ENCODE results near the gene PI4K2A.

Gene PI4K2A

GRCh38 chr10:97707134-97707861 is 66.8 kb downstream of the PI4K2A start:
- ATAC-seq = no peak

DNA sequence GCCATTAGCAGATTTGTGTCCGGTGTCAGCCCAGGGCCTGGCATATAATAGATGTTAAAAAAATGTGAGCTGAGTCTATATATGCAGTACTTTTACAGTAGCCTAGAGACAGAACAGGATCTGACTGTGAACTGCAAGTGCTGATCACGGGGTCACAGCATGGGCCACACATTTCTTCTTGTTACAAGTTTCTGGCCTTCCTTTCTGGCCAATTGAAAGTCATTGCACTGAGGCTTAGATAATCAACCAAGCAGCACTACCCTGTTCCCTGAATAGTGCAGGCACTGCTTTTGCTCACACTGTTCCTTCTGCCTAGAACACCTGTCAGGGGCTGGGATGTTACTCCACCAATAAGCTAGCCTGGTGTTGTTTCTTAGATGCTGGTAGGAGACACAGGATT is 67.7 kb downstream of the PI4K2A start:
- no peak for ATAC-seq

- no peak for ATAC-seq
These were observed 68.8 kb downstream of the PI4K2A start for GRCh38 chr10:97708976-97709946.

DNA sequence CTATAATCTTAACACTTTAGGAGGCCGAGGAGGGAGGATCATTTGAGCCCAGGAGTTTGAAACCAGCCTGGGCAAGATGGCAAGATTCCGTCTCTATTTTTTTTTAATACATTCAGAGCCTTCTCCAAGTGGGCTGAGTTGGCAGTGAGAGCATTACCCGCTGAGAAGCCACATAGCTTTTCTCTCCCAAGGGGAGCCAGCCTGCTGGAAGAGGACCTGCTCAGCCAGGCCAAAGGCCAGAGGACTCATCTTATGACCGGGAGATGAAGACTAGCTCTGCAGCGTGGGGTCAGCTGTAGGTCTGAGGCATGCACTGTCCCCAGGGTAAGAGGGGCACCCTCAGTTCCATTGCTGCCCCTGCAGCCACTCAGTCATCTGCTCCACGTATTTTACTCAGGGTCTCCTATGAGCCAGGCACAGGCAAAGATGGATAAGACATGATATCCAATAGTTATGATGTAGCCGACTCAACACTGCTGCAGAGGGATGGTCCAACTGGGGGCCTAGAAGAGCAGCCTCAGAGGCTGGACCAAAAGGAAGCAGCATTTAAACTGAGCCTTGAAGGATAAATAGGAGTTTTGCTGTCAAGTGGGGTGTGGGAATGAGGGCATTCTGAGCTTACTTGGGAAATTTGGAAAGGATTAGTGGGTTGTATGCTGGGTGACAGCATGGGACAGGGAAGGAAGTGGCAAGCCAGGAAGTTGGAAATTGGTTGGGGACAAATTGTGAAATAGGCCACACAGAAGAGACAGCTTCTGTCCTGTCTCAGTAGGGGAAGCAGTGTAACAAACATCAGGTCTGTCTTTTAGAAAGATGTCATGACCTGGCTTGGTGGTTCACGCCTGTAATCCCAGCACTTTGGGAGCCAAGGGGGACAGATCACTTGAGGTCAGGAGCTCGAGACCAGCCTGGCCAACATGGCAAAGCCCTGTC is 71.4 kb downstream of the PI4K2A start:
- ATAC-seq = no peak

DNA sequence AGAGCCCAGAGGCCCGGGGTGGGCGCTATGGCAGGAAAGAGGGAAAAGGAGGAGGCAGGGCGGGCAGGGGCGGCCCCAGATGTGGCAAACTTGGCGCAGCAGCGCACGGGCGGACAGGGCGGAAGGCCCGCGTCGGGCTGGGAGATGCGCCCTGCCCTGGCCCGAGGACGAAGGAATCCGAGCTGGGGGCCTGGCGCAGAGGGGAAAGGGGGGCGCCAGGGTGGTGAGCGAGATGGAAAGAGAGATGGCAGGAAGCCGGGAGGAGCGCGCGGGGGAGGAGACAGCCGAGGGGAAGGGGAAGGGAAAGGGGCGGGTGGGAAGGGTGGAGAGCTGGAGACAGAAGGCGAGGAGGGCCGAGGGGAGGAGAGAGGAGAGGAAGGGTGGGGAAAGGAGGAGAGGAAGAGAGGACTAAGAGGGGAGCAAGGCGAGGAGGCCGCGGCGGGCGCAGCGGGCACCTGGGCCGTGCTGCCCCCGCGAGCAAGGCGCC is 72.9 kb downstream of the PI4K2A start, which contains the start of gene MARVELD1:
Gene MARVELD1, plus strand, starts transcription at position 392 of the 487 bp plus-strand sequence. CDS start 147 bp downstream, outside the sequence.
- ATAC-seq = no peak

- peak; percentile 72 to 75 for ATAC-seq
These were observed 73.4 kb downstream of the PI4K2A start for GRCh38 chr10:97713826-97714400.

DNA sequence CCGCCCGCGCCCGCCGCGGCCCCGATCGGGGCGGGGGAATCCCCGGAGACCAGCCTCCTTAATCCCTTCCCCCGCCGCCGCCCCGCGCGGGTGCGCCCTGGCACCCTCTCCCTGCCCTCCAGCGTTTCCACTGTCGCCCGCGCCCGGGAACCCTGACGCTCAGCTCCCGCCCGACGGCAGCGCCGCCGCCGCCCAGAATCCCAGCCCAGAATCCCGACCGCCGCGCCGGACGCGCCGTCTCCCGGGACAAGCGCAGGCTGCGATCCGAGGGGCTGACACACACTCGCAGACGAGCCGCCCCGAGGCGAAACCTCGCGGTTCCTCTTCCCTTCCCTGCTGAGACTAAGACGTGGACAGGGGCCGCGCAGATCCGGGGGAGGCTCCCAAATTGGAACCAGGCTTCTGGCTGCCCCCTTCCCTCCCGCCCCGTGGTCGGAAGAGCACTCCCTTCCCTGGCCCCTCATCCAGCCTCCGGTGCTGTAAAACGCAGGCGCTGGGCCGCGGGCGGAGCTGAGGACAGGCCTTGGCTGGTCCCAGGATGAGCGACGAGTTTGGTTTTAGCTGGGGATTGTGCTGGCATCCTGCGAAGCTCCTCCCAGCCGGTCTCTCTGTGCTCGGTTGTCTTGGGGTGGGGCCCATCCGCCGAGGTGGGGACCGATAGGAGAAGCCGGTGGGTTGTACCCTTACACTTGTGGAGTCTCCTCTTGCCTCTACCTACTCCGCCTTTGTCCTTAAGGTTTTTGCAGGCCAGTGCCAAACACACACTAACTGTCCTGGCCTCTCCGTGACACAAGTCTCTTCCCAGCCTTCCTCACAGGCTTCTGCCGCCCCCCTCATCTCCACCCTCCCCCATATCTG is 74.2 kb downstream of the PI4K2A start:
- ATAC-seq = peak in 1 of 2 donors; percentile 7

DNA sequence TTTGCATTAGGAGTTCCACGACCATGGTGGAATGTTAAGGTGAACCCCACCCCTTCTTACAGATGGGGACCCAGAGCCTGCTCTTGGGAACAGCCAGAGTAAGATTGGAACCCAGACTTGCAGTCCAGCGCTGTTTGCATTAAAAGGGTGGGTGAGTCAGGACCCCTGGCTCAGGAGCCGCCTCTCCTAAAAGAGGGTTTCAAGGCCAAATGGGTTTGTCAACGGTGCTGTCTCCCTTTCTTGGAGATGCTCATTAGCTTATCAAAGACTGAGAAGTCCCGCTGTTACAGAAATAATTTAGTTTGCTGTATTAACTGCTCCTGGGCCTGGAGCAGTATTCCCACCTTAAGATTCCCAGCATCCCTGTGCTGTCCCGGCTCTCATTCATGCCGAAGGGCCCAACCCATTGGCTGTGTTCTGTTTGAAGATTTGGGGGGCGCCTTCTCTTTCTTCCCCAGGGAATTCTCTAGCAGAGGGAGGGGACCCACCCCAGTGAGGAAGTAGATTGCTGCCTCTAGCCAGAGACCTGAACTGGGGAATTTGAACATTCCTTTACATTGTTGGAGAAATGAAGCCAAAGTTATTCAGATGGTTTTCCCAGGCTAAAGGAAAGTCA is 74.9 kb downstream of the PI4K2A start:
- no peak for ATAC-seq

- ATAC-seq = no peak
These were observed 77.2 kb downstream of the PI4K2A start for GRCh38 chr10:97717627-97718026.

DNA sequence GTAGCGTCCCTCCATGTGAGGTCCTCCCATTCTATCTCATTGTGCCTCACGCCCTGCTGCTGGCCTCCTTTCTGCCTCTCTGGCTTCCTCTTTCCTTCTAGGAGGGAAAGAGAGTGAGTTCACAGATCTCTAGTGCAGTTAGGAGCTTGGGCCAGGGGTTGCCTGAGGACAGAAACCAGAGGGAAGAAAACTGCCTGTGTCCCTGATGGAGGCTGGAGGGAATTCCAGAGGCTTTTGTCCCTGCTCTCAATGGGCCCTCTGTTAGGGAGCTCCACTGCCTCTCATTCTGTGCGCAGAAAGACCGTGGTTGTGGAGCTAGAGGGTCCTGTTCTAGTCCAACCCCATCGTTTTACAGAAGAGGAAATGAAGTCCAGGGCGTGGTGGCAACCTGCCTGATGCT is 77.7 kb downstream of the PI4K2A start:
- ATAC-seq = no peak

DNA sequence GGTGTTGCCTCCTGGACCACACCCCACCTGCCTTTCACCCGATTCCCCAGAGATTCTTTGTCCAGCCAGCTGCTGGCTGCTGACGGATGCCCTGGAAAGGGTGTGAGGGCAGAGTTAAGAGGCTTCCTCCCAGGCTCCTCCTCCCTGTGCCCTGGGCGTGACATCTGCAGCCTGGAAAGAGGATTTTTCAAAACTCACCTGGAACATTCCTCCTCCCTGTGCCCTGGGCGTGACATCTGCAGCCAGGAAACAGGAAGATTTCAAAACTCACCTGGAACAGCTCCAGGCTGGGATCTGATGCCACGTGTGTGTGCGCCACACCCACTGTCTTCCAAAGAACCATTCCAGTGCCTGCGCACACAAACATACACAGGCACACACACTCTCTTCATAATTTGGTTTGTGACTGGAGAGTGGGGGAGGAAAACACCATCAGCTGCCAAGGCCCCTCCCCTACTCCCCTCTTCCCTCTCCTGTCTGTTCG is 78.2 kb downstream of the PI4K2A start:
- no peak for ATAC-seq

DNA sequence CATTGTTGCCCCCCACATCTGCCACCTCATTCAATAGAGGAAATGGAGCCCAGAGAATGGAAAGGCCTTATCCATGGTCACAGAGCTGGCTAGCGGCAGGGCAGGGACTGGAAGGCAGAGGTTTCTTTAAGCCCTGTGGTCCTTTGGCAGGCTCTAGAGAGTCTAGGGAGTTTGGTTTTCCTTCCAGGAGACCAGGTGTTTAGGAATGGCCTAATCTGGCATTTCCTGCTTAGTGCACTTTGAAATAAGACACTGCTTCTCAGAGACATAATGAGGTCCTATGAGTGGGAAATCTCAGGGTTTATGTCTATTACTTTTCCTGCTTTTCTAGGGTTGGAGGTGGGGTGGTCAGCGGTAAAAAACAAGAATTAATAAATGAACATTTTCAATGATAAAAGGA is 79.1 kb downstream of the PI4K2A start:
- ATAC-seq = no peak

DNA sequence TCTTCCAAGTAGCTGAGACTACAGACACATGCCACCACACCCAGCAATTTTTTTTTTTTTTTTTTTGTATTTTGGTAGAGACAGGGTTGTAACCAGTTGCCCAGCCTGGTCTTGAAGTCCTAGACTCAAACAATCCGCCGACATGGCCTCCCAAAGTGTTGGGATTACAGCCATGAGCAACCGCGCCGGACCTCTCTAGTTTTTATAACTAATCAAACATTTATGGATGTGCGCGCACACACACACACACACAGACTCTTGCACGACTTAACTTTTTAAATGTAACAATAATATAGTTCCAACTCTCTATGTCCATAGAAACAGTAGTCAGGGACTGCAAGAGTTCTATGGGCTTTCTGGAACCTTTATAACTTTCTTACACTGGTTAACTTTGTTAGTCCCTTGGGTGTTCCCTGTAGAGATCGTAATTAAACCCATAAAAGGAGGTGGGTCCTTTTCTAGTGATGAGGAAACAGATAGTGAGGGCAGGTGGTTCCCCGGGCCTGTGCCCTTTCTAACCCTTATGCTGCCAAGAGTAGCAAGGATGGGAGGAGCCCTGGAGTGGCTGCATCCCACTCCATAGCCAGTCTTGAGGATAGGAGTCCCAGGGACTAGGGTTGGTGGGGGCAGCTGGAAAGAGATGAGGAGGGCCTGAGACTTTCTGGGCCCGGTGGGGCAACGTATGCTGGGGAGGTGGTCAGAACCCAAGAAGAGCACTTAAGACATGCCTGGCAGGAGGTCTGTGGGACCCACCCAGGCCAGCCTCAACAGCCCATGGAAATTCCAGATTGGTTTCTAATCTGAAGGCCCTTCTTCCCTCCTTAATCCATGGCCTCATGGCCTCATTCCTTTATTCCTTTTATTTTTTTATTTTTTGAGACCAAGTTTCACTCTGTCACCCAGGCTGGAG is 81.7 kb downstream of the PI4K2A start:
- no peak for ATAC-seq

GRCh38 chr10:97723001-97723400 is 82.5 kb downstream of the PI4K2A start:
- ATAC-seq = no peak

DNA sequence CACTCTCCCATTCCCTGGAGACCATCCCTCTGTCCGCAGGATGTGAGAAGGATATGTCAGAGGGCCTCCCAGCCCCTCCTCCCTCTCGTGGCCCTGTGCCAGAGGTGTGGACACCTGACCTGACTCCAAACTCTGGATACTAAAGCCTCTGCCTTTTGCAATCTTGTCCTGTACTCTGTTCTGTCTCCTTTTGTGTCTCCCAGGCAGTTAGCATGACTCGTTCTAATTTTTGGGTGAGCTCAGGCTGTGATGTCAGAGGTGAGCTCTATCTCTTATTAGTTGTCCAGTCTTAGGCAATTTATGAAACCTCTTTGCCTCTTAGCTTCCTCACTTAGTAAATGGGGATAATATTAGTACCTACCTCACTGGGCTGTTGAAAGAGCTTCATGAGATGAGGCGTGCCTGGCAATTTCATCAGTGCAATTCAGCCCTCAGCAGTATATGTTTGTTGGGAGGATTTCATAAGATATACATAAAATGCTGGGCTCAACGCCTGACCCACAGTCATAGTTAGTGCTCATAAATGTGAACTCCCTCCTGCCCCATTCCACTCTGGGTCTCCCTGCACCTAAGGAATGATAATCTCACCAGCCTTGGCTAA is 84.0 kb downstream of the PI4K2A start:
- ATAC-seq = no peak
